Cardiac fibroblast (primary cell): ENCODE results near the gene SLCO4C1.

Source experiments
- DNase-seq, 2 donors: peaks; one replicate each; pipeline versions ENCODE4 v3.0.0 to v3.0.0-alpha.2; 2010; ENCODE audit warnings: low read depth in 2 of 2
- H3K4me3 ChIP-seq, 2 donors: replicated peaks in 1 of 2; 1 replicate in 1 of 2; 2 replicates in 1 of 2; pipeline ENCODE4 v1.5.1; 2011; ENCODE audit warnings: low read depth in 2 of 2, low read length in 2 of 2, mild to moderate bottlenecking in 2 of 2, moderate library complexity in 1 of 2
- TF ChIP-seq, protein P1 (sequence below): IDR thresholded peaks from one replicate; pipeline ENCODE4 v1.5.1; 2011; ENCODE audit warnings: low read depth, mild to moderate bottlenecking, low read length, inconsistent platforms

SLCO4C1 gene

GRCh38 chr5:102221949-102222348 lies 74.1 kb downstream of the SLCO4C1 start:
- H3K4me3 ChIP-seq = no peak overlapping the region
- DNase-seq = no peak
- TF ChIP-seq, protein P1, sequence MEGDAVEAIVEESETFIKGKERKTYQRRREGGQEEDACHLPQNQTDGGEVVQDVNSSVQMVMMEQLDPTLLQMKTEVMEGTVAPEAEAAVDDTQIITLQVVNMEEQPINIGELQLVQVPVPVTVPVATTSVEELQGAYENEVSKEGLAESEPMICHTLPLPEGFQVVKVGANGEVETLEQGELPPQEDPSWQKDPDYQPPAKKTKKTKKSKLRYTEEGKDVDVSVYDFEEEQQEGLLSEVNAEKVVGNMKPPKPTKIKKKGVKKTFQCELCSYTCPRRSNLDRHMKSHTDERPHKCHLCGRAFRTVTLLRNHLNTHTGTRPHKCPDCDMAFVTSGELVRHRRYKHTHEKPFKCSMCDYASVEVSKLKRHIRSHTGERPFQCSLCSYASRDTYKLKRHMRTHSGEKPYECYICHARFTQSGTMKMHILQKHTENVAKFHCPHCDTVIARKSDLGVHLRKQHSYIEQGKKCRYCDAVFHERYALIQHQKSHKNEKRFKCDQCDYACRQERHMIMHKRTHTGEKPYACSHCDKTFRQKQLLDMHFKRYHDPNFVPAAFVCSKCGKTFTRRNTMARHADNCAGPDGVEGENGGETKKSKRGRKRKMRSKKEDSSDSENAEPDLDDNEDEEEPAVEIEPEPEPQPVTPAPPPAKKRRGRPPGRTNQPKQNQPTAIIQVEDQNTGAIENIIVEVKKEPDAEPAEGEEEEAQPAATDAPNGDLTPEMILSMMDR = no peak

- DNase-seq = no peak
- H3K4me3 ChIP-seq = no peak overlapping the region
- TF ChIP-seq, protein P1 = no peak
Observed at GRCh38 chr5:102218159-102218558, 77.9 kb downstream of the SLCO4C1 start.

GRCh38 chr5:102216678-102217077 lies 79.4 kb downstream of the SLCO4C1 start:
- TF ChIP-seq, protein P1 = no peak
- H3K4me3 ChIP-seq = no peak overlapping the region
- no peak for DNase-seq

DNA sequence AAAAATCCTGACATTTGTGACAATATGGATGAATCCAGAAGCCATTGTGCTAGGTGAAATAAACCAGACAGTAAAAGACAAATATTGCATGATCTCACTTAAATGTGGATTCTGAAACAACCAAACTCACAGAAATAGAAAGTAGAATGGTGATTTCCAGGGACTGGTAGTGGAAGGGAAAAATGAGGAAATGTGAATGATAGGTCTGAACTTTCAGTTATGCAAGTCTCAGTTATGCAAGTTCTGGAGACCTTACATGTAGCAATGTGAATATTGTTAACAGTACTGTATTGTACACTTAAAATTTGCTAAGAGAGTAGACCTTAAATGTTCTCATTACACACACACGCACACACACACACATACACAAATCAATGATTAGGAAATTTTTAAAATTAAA lies 84.9 kb downstream of the SLCO4C1 start:
- TF ChIP-seq, protein P1 = no peak
- no peak for DNase-seq
- no peak overlapping the region for H3K4me3 ChIP-seq

GRCh38 chr5:102200861-102201260 lies 95.2 kb downstream of the SLCO4C1 start:
- DNase-seq = no peak
- TF ChIP-seq, protein P1 = no peak
- no peak overlapping the region for H3K4me3 ChIP-seq

GRCh38 chr5:102196481-102196880 lies 99.6 kb downstream of the SLCO4C1 start:
- TF ChIP-seq, protein P1 = no peak
- DNase-seq = no peak
- no peak overlapping the region for H3K4me3 ChIP-seq
